Muscle layer of colon (tissue), 2 donors: ENCODE data around the gene CLPTM1L.
"Not testable (repeated sequence)": the region's sequence is repeated elsewhere in the genome, so short reads cannot be mapped to it uniquely, and the experiment has no call there.

ENCODE experiments used
- H3K27ac ChIP-seq: one replicate; pipeline ENCODE4 v1.7.0; 2013; ENCODE audit warnings: low read depth, mild to moderate bottlenecking, low read length, moderate library complexity
- H3K27me3 ChIP-seq, 2 donors: one replicate each; pipeline ENCODE4 v1.7.0; 2013; ENCODE audit warnings: low read length in 2 of 2, mild to moderate bottlenecking in 2 of 2; ENCODE audit not compliant: insufficient read depth in 2 of 2, control insufficient read depth in 1 of 2
- H3K36me3 ChIP-seq: one replicate; pipeline ENCODE4 v1.7.0; 2013; ENCODE audit warnings: mild to moderate bottlenecking, low read length; ENCODE audit not compliant: insufficient read depth
- H3K4me1 ChIP-seq: one replicate; pipeline ENCODE4 v1.7.0; 2013; ENCODE audit warnings: mild to moderate bottlenecking, low read length; ENCODE audit not compliant: insufficient read depth
- H3K4me3 ChIP-seq, 2 donors: one replicate each; pipeline ENCODE4 v1.7.0; 2013; ENCODE audit warnings: low read length in 2 of 2, low read depth in 1 of 2, mild to moderate bottlenecking in 1 of 2, moderate library complexity in 1 of 2
- H3K9ac ChIP-seq: one replicate; pipeline ENCODE4 v1.7.0; 2013; ENCODE audit warnings: low read length
- H3K9me3 ChIP-seq: one replicate; pipeline ENCODE4 v1.7.0; 2013; ENCODE audit warnings: mild to moderate bottlenecking, low read length
- donor health status: abdominal sarcoma.
- donor health status: Adenocarcinoma of cecum.

CLPTM1L gene

DNA sequence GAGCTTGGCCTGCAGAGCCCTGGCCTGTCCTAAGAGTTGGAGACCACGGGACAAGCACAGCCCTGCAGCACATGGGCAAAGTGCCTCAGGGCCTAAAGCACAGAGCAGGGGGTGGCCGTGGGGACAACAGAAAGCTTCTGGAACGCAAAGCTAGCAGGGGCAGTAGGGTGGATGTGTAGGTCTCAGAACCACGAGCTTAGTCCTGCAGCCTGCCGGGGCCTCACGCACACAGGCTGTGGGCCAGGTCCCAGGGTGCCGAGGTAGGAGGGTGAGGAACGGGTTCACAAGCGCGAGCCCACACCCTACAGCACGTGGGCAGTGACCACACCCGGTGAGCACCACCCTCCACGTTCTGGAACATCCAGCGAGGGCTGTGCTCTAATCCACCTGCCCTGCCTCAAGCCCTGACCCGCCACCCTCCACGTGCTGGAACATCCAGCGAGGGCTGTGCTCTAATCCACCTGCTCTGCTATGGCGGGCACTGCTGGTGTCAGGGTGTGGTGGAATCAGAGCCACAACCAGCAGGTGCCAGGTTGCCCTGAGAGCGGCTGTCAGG is 9.3 kb downstream of the CLPTM1L start:
- H3K27me3 ChIP-seq = no peaks in the 10 kb centered on the region
- H3K27ac ChIP-seq = no peak overlapping the region
- H3K9me3 ChIP-seq = no peaks in the 10 kb centered on the region
- no peak overlapping the region for H3K9ac ChIP-seq
- no peaks in the 10 kb centered on the region for H3K4me1 ChIP-seq
- H3K36me3 ChIP-seq = peaks cover 57% of the 10 kb centered on the region
- no peak overlapping the region for H3K4me3 ChIP-seq

DNA sequence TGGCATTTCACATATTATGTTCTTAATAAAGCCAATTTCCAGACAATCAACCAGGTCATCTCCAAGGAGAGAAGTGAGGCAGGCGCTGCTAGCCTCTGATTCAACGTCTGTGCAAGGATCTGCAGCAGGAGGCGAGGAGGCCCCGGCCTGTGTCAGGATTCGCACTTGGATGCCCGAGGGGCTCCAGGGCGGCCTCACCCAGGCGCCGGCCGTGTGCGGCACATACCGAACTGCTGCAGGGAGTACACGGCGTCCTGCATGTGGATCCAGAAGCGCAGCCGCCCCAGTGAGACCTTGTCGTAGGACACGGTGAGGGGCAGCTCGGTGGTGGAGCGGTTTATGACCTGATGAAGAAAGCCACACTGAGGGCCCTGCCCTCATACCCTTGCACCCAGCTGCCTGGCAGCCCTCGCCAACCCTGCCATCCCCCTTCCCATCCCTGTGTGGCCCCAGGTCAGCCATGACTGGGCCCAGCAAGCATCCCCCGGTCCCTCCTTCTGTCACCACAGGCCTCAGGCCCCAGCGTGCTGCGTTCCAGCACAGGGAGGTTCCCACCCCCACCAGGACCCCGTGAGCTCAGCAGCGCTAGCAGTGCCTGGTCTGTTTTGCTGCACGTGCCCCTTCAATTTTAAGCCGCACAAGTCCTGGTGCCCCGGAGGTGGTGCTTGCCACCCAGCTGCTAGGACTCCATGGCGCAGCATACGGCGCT is 9.9 kb downstream of the CLPTM1L start:
- Histone ChIP-seq H3K27ac (no peak overlapping the region), H3K9ac (no peak overlapping the region), H3K4me1 (no peaks in the 10 kb centered on the region), H3K9me3 (no peaks in the 10 kb centered on the region), H3K36me3 (peaks cover 57% of the 10 kb centered on the region), H3K27me3 (no peaks in the 10 kb centered on the region), H3K4me3 (no peak overlapping the region)

DNA sequence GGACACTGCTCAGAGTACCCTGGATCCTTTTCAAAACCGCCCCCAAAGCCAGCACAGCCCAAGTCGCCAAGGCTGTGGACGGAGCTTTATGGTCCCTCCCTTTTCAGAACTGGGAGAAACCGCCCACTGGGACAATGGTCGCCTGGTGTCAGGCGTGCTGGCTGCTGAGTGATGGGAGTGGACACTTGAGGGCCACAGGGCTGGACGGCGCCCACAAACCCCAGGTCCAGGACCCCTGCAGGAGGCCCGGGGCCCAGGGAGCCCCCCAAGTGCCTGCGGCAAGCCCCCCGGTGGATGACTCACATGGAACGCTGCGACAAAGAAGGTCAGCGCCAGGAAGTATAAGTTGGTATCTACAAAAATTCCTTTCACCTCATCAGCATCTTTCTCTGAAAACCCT is 10.9 kb downstream of the CLPTM1L start:
- no peak overlapping the region for H3K4me3 ChIP-seq
- no peaks in the 10 kb centered on the region for H3K9me3 ChIP-seq
- no peak overlapping the region for H3K27ac ChIP-seq
- no peaks in the 10 kb centered on the region for H3K27me3 ChIP-seq
- H3K9ac ChIP-seq = no peak overlapping the region
- H3K4me1 ChIP-seq = no peaks in the 10 kb centered on the region
- H3K36me3 ChIP-seq = peaks cover 57% of the 10 kb centered on the region

DNA sequence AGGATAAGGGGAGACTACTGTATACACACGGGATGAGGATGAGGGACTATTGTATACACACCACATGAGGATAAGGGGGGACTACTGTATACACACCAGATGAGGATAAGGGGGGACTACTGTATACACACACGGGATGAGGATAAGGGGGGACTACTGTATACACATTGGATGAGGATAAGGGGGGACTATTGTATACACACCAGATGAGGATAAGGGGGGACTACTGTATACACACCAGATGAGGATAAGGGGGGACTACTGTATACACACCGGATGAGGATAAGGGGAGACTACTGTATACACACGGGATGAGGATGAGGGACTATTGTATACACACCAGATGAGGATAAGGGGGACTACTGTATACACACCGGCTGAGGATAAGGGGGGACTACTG is 11.6 kb downstream of the CLPTM1L start:
- peaks cover 54% of the 10 kb centered on the region for H3K36me3 ChIP-seq
- H3K9ac ChIP-seq, H3K4me3 ChIP-seq, H3K27me3 ChIP-seq, H3K4me1 ChIP-seq, H3K27ac ChIP-seq, H3K9me3 ChIP-seq: not testable (repeated sequence)

DNA sequence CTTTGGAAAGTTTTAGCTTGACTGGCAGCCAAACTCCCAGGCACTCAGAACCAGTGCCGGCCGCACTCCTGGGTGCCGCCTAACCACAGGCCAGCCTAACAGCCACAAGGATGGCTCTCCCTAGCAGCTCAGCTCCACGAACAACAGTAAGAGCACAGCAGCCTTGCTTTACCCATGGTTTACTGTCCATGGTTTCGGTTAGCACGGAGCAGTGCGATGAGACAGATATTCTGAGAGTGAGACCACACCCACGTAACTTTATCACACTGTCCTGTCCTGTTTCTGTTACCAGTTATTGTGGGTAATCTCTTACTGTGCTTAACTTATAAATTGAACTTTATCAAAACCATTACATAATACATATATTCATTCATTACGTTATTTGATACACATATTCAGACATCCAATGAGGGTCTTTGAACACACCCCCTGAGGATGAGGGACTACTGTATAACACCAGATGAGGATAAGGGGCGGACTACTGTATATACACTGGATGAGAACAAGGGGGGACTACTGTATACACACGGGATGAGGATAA is 12.4 kb downstream of the CLPTM1L start:
- H3K27ac ChIP-seq = no peak overlapping the region
- peaks cover 47% of the 10 kb centered on the region for H3K36me3 ChIP-seq
- H3K9ac ChIP-seq = no peak overlapping the region
- no peaks in the 10 kb centered on the region for H3K9me3 ChIP-seq
- no peaks in the 10 kb centered on the region for H3K27me3 ChIP-seq
- H3K4me3 ChIP-seq = no peak overlapping the region
- no peaks in the 10 kb centered on the region for H3K4me1 ChIP-seq

DNA sequence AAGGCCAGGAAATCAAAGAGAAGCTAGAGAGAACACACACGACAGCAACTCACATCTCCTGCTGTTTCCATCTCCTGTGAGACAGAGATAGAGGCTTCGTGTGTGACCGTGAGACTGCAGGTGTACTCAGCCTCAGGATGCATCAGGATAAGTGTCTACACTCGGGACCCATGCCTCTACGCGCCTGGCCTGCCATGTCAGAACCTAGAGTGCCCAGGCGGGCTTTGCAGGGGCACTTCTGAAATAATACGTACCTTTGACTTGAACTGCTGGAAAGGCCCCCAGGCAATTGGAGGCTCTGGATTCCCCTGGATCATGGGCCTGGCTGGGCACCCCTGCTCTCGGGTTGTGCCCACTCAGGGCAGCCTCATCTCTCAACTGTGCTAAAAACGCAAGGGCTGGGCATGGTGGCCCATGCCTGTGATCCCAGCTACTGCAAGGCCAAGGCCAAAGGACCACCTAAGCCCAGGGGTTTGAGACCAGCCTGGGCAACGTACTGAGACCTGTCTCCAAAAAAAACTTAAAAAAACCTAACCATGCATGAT is 13.0 kb downstream of the CLPTM1L start:
- no peaks in the 10 kb centered on the region for H3K27me3 ChIP-seq
- no peak overlapping the region for H3K4me3 ChIP-seq
- peaks cover 46% of the 10 kb centered on the region for H3K36me3 ChIP-seq
- H3K9ac ChIP-seq = no peak overlapping the region
- H3K27ac ChIP-seq = no peak overlapping the region
- no peaks in the 10 kb centered on the region for H3K4me1 ChIP-seq
- H3K9me3 ChIP-seq = no peaks in the 10 kb centered on the region

DNA sequence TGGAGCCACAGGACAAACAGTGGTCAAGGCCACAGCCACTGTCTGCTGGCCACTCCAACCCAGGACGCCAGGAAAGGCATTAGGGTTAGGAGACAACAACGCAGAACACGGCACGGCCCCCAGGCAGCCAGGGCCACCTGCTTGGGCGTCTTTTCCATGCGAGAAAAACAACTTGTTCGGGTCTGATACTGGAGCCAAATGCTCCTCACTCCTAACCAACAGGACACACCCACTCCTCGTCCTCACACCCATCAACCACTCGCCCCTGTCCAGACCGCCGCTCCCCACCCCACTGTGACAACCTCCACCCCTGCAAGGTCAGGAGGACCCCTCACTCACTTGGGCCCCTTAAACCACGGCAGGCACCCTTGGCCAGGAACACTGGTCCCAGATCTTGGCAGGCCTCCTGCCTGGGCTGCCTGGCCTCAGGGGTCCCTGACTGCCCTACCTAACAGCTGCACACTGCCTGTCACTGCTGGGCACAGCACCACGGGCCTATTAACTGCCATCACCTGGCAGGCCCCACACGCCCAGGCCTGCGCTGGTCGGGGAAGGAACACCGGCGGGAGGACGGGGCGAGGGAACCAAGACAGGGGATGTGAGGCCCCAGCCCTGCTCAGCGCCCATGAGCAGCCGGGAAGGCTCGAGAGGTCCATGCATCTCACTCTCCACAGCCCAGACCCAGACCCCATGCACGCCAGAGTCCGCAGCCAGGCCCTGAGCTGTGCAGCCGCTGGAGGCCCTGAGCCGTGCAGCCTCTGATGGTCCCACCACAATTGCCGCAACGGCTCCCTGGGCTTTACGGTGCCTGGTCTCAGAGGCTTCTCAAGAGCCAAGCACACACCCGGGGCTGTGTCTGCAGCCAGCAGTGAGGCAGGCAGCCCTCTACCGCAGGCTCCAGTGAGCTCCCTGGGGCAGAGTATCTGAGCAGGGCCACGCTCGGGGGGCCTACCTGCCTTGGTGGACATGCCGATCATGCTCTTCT is 13.8 kb downstream of the CLPTM1L start:
- H3K27me3 ChIP-seq = no peaks in the 10 kb centered on the region
- H3K4me1 ChIP-seq = no peaks in the 10 kb centered on the region
- no peak overlapping the region for H3K27ac ChIP-seq
- H3K4me3 ChIP-seq = no peak overlapping the region
- no peak overlapping the region for H3K9ac ChIP-seq
- H3K9me3 ChIP-seq = no peaks in the 10 kb centered on the region
- H3K36me3 ChIP-seq = peaks cover 43% of the 10 kb centered on the region

DNA sequence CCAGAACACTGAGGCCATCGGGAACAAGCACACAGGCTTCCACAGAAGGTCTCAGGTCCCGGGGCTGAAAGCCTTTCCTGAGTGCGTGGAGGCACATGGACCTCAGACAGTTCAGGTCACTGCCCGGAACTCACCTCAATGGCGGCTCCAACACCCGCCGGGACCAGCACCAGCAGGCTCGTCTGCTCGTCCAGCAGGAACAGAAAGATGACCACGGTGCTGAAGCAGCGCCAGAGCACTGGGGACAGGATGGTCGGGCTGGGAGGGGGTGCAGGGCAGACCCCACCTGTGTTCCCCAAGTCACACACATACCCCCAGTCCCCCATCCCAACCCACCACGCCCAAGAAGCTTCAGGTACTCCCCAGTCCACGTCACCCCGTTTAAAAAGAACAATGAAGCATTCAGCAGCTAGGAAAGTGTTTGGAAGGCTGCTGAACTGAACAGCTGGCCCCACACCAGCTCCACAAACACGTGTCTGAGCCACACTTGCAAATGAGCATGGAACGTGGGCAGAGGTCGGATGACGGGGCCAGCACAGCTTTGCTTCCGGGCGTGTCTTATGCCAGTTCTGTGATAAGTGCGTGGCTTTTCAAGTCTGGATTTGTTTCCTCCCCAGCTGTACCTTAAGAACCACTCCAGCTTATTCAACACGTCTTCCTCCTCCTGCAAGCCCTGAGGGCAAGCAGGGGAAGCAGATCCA is 14.6 kb downstream of the CLPTM1L start:
- H3K4me3 ChIP-seq = no peak overlapping the region
- no peak overlapping the region for H3K27ac ChIP-seq
- H3K36me3 ChIP-seq = peaks cover 36% of the 10 kb centered on the region
- H3K4me1 ChIP-seq = no peaks in the 10 kb centered on the region
- H3K9ac ChIP-seq = no peak overlapping the region
- no peaks in the 10 kb centered on the region for H3K9me3 ChIP-seq
- no peaks in the 10 kb centered on the region for H3K27me3 ChIP-seq

DNA sequence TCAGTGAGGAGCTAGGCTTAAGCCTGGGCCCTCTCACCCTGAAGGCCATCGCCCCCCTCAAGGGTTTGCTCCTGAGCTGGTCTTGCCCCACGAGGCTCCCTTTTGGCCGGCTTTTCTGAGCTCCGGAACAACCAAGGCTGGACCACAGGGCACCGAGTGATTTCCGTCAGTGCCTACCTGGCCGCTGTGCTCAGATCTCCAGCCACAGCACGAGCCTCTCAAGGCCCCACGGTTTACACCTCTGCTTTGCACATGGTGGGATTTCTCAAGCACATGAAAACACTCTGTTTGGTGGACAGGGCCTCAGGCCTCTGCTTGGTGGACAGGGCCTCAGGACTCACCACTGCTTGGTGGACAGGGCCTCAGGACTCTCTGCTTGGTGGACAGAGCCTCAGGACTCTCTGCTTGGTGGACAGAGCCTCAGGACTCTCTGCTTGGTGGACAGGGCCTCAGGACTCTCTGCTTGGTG is 15.8 kb downstream of the CLPTM1L start:
- H3K9me3 ChIP-seq = no peaks in the 10 kb centered on the region
- H3K9ac ChIP-seq = no peak overlapping the region
- no peak overlapping the region for H3K27ac ChIP-seq
- peaks cover 37% of the 10 kb centered on the region for H3K36me3 ChIP-seq
- no peaks in the 10 kb centered on the region for H3K27me3 ChIP-seq
- no peak overlapping the region for H3K4me3 ChIP-seq
- no peaks in the 10 kb centered on the region for H3K4me1 ChIP-seq

DNA sequence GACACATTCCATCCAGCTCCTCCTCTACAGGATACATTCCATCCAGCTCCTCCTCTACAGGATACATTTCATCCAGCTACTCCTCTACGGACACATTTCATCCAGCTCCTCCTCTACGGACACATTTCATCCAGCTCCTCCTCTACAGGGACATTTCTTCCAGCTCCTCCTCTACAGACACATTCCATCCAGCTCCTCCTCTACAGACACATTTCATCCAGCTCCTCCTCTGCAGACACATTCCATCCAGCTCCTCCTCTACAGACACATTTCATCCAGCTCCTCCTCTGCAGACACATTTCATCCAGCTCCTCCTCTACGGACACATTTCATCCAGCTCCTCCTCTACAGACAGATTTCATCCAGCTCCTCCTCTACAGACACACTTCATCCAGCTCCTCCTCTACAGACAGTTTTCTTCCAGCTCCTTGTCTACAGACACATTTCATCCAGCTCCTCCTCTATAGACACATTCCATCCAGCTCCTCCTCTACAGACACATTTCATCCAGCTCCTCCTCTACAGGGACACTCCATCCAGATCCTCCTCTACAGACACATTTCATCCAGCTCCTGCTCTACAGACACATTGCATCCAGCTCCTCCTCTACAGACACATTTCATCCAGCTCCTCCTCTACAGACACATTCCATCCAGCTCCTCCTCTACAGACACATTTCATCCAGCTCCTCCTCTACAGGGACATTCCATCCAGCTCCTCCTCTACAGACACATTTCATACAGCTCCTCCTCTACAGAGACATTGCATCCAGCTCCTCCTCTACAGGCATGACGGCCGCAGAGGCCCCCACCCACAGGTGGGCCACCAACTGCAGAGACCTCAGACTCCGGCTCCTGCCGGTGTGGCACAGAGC is 16.4 kb downstream of the CLPTM1L start:
- H3K4me3 ChIP-seq, H3K9ac ChIP-seq, H3K9me3 ChIP-seq, H3K4me1 ChIP-seq, H3K27me3 ChIP-seq, H3K27ac ChIP-seq: not testable (repeated sequence)
- H3K36me3 ChIP-seq = peaks cover 37% of the 10 kb centered on the region
